MCF 10A (cell line): ENCODE data around the gene TSPAN17. TPM values are rescaled to one million over a fixed set of nuclear protein-coding genes. Genes with fewer than 3 reads are reported as not detected.

Experiments used
- BruUV-seq: library from RNA; stranded (reverse); fragments of 400-500 nt; replicated peaks from 2 replicates; lab custom pipeline; 2021; lab: Mats Ljungman, UMichigan
- CTCF ChIA-PET: fragments of 300-600 bp; sonication (Branson Sonifier 250); formaldehyde crosslinking; extraction: SDS; loops from one replicate; lab custom pipeline; 2021; ENCODE audit warnings: antibody characterized with exemption, inconsistent platforms; lab: Yijun Ruan, JAX
- POLR2A ChIA-PET: fragments of 300-600, 350-650 bp; sonication (Branson Sonifier 250); formaldehyde crosslinking; extraction: SDS; loops from one replicate; lab custom pipeline; 2020; ENCODE audit warnings: antibody characterized with exemption, inconsistent platforms; lab: Yijun Ruan, JAX
- DNase-seq: peaks from one replicate; pipeline ENCODE4 v3.0.0-alpha.2; 2018; ENCODE audit not compliant: unreplicated experiment
- H3K27ac Mint-ChIP-seq: one replicate; pipeline ENCODE4 v1.8.0; 2022; ENCODE audit warnings: mild to moderate bottlenecking, low read depth, mixed read lengths; ENCODE audit not compliant: unreplicated experiment
- H3K27me3 Mint-ChIP-seq: one replicate; pipeline ENCODE4 v1.8.0; 2022; ENCODE audit warnings: mixed read lengths; ENCODE audit not compliant: insufficient read depth, unreplicated experiment
- H3K36me3 Mint-ChIP-seq: one replicate; pipeline ENCODE4 v1.8.0; 2022; ENCODE audit warnings: mild to moderate bottlenecking, moderate library complexity, mixed read lengths; ENCODE audit not compliant: insufficient read depth, unreplicated experiment
- H3K4me1 Mint-ChIP-seq: one replicate; pipeline ENCODE4 v1.8.0; 2022; ENCODE audit warnings: mixed read lengths; ENCODE audit not compliant: insufficient read depth, unreplicated experiment
- H3K4me3 Mint-ChIP-seq: one replicate; pipeline ENCODE4 v1.8.0; 2022; ENCODE audit warnings: mild to moderate bottlenecking, moderate library complexity, mixed read lengths; ENCODE audit not compliant: unreplicated experiment
- H3K9me3 Mint-ChIP-seq: one replicate; pipeline ENCODE4 v1.8.0; 2022; ENCODE audit warnings: mixed read lengths; ENCODE audit not compliant: unreplicated experiment
- intact Hi-C: fragments of 100-400 bp; cut with micrococcal nuclease; formaldehyde crosslinking; loops from 2 replicates; pipeline ENCODE4 v1.14.1; 2022
- total RNA-seq: library from RNA; stranded (reverse); gene quantifications from 2 replicates; pipeline ENCODE4 v1.2.3, GENCODE V29; 2022
- TF ChIP-seq, protein P1 (sequence below): fragments of 200-600 bp; IDR thresholded peaks from one replicate; pipeline ENCODE4 v1.8.0; 2022; ENCODE audit warnings: antibody characterized with exemption, mild to moderate bottlenecking; ENCODE audit not compliant: unreplicated experiment

Gene TSPAN17
- total RNA-seq, 1 experiment from 2014 or later, result 36.7 TPM

DNA sequence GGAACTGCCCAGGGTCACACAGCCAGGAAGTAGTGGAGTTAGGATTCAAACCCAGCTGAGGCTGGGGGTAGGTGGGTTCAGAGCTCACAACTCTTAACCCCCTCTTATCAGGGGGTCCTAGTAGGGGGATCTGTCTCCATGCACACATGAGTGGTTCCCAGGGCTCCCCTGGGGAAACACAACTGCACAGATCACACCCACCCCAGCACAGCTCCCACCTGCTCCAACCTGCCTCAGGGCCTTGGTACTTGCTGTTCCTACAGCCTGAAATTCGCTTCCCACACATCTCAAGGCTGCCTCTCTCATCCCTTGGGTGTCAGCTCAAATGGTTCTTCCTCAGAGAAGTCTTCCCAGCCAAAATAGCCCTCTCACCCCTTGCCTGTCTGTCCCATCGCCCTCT is 21.8 kb upstream of the TSPAN17 start:
- Mint-ChIP-seq H3K4me1 (peaks cover 16% of the 10 kb centered on the region), H3K9me3 (no peaks in the 10 kb centered on the region), H3K4me3 (no peak overlapping the region), H3K27ac (no peak overlapping the region), H3K36me3 (no peaks in the 10 kb centered on the region), H3K27me3 (peaks cover 9% of the 10 kb centered on the region)
- no TSS peak for BruUV-seq
- ChIA-PET CTCF (interaction anchor here (0.6 to 1.1 kb wide), 3 partner anchors 21 to 765 kb away, joined by 4 to 7 read pairs (median 5); partner anchors contain the start of gene TSPAN17), POLR2A (interaction anchor here (0.6 to 1.0 kb wide), 4 partner anchors 21 to 726 kb away, joined by 3 to 4 read pairs (median 3); partner anchors contain the start of genes LMAN2 and TSPAN17)
- intact Hi-C loops, result no loop called here
- TF ChIP-seq, protein P1, sequence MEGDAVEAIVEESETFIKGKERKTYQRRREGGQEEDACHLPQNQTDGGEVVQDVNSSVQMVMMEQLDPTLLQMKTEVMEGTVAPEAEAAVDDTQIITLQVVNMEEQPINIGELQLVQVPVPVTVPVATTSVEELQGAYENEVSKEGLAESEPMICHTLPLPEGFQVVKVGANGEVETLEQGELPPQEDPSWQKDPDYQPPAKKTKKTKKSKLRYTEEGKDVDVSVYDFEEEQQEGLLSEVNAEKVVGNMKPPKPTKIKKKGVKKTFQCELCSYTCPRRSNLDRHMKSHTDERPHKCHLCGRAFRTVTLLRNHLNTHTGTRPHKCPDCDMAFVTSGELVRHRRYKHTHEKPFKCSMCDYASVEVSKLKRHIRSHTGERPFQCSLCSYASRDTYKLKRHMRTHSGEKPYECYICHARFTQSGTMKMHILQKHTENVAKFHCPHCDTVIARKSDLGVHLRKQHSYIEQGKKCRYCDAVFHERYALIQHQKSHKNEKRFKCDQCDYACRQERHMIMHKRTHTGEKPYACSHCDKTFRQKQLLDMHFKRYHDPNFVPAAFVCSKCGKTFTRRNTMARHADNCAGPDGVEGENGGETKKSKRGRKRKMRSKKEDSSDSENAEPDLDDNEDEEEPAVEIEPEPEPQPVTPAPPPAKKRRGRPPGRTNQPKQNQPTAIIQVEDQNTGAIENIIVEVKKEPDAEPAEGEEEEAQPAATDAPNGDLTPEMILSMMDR, result no peak
- no peak for DNase-seq

DNA sequence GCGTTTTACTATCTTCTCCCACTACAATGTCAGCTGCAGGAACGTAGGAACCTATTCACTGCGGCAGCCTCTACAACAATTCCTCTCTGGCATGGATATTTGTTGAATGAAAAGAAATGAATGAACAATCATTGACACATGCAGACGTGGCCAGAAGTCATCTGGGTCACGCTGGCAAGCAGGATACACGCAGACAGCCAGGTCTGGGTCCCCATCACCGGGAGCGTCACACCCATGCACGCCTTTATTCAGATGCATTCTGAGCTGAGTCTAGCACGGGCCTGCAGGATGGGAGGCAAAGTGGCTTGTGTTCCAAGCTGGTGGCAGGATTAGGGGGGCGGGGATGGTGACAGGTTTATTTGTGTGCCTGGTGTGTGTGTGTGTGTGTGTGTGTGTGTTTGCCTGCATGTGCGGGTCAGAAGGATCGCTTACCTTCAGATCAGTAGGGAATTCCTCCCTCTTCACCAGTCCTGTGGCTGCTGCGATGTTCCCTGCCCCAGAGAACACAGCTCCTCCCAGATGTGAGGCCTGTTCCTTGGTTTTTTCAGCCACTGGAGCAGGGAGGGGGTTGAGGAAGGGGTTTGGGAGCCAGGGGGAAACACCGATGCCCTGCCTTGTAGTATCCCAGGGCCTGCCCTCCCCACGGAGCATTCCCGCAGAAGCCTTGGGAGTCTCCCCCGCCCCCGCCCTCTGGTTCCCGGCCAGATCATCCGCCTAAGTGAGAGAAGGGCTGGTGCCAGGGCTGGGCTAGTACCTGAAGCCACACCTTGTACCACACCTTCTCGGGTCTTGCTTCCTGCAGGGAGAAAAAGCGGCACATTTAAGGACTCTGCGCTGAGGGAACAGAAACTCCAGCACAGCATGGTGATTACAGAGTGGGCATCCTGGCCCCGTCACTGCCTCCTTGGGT is 21.1 kb upstream of the TSPAN17 start:
- intact Hi-C loops, result no loop called here
- peaks cover 16% of the 10 kb centered on the region for H3K4me1 Mint-ChIP-seq
- ChIA-PET POLR2A (interaction anchor here (0.8 to 1.4 kb wide), 3 partner anchors 21 to 725 kb away, joined by 3 to 4 read pairs (median 4); partner anchors contain the start of genes LMAN2 and TSPAN17), CTCF (interaction anchor here (0.8 kb wide), 1 partner anchor 15 kb away, joined by 3 read pairs; no protein-coding TSS in a partner anchor)
- no peak overlapping the region for H3K4me3 Mint-ChIP-seq
- TF ChIP-seq, protein P1, result no peak
- no peaks in the 10 kb centered on the region for H3K9me3 Mint-ChIP-seq
- no peak overlapping the region for H3K27ac Mint-ChIP-seq
- H3K36me3 Mint-ChIP-seq, result no peaks in the 10 kb centered on the region
- BruUV-seq, result no TSS peak
- DNase-seq, result peak; percentile 71
- peaks cover 11% of the 10 kb centered on the region for H3K27me3 Mint-ChIP-seq

DNA sequence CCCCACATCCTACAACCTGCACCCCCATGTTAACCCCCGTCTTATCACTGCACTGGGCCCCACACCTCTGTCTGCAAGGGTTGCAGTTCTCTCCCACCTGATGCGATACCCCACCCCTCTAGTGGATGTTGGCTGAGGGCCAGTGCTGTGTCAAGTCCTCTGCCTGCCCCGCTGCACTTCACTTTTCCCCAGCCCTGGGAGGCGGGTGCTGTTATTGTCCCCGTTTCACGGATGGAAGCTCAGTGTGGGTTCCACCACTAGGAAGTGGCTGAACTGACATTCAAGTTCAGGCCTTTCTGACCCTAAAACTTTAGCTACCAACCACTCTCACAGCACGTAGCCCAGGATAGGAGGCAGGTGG is 20.4 kb upstream of the TSPAN17 start:
- intact Hi-C loops, result no loop called here

More for the DNA sequence above, 20.4 kb upstream of the TSPAN17 start:
- Mint-ChIP-seq H3K27ac (no peak overlapping the region), H3K9me3 (no peaks in the 10 kb centered on the region), H3K4me3 (no peak overlapping the region), H3K4me1 (peaks cover 19% of the 10 kb centered on the region), H3K36me3 (no peaks in the 10 kb centered on the region), H3K27me3 (peaks cover 17% of the 10 kb centered on the region)
- TF ChIP-seq, protein P1, result no peak
- no peak for DNase-seq
- ChIA-PET CTCF (interaction anchor here (0.8 kb wide), 1 partner anchor 15 kb away, joined by 3 read pairs; no protein-coding TSS in a partner anchor), POLR2A (interaction anchor here (1.4 kb wide), 1 partner anchor 20 kb away, joined by 4 read pairs; the partner anchor contains the start of gene TSPAN17)
- no TSS peak for BruUV-seq
